K562 (cell line): ENCODE results near the gene CBFA2T2. TPM values are rescaled to one million over a fixed set of nuclear protein-coding genes. Genes with fewer than 3 reads are reported as not detected.

Source experiments
- ATAC-seq: fragments of 200-7000 bp; cut with Tn5 transposase; 3 replicates; pipeline ENCODE4 v1.9.1; 2020; ENCODE audit warnings: moderate library complexity
- BruUV-seq: library from RNA; stranded (reverse); fragments of 400-500 nt; replicated peaks from 2 replicates; lab custom pipeline; 2021; lab: Mats Ljungman, UMichigan
- CTCF ChIA-PET: fragments of 300-600 bp; formaldehyde crosslinking; extraction: SDS; loops from one replicate; lab custom pipeline; 2021; ENCODE audit warnings: low intra/inter-chr PET ratio; lab: Yijun Ruan, JAX
- POLR2A ChIA-PET: fragments of 300-600, 350-650 bp; sonication (Branson Sonifier 250); formaldehyde crosslinking; extraction: SDS; loops from one replicate; lab custom pipeline; 2021; ENCODE audit warnings: antibody characterized with exemption, inconsistent platforms; lab: Yijun Ruan, JAX
- DNase-seq, 4 experiments: peaks; one replicate each; pipeline versions ENCODE4 v3.0.0 to v3.0.0-alpha.2; 2011 to 2018; ENCODE audit warnings: low spot score in 3 of 4, mixed read lengths in 3 of 4; ENCODE audit errors: extremely low read depth in 1 of 4
- FAIRE-seq: peaks from 2 replicates; lab custom pipeline; 2011; peaks lifted over from hg19 to GRCh38; lab: Jason Lieb, UNC
- H2AFZ ChIP-seq: 2 replicates; pipeline ENCODE4 v1.6.0; 2011; ENCODE audit warnings: low read depth, low read length, control low read depth, inconsistent platforms
- H3K27ac ChIP-seq: fragments of 200-600 bp; 3 replicates; pipeline ENCODE4 v1.8.0; 2011; ENCODE audit warnings: low read depth, mild to moderate bottlenecking, control low read depth, inconsistent platforms, low read length, moderate library complexity, mixed read lengths; ENCODE audit errors: extremely low read depth
- H3K27me3 ChIP-seq, 2 experiments: fragments of 300-600 bp in 1 of 2; 2 replicates in 1 of 2; 3 replicates in 1 of 2; pipeline versions ENCODE4 v1.6.0 to v1.8.0; 2011; ENCODE audit warnings: inconsistent platforms in 2 of 2, low read length in 2 of 2, mild to moderate bottlenecking in 1 of 2, mixed read lengths in 1 of 2, moderate library complexity in 1 of 2; ENCODE audit not compliant: control insufficient read depth in 2 of 2, insufficient read depth in 2 of 2
- H3K36me3 ChIP-seq: fragments of 300-600 bp; 3 replicates; pipeline ENCODE4 v1.8.0; 2011; ENCODE audit warnings: mild to moderate bottlenecking, low read length, inconsistent platforms; ENCODE audit not compliant: control insufficient read depth, insufficient read depth
- H3K4me1 ChIP-seq, 2 experiments: fragments of 200-600 bp in 1 of 2; replicated peaks in 1 of 2; 2 replicates in 1 of 2; 3 replicates in 1 of 2; pipeline versions ENCODE4 v1.5.1 to v1.8.0; 2011; ENCODE audit warnings: inconsistent platforms in 2 of 2, low read length in 2 of 2, mild to moderate bottlenecking in 1 of 2, mixed read lengths in 1 of 2, moderate library complexity in 1 of 2; ENCODE audit not compliant: control insufficient read depth in 2 of 2, insufficient read depth in 2 of 2
- H3K4me2 ChIP-seq: 2 replicates; pipeline ENCODE4 v1.6.1; 2011; ENCODE audit warnings: low read length, control low read depth, inconsistent platforms, mixed read lengths; ENCODE audit not compliant: insufficient read depth
- H3K4me3 ChIP-seq: fragments of 200-600 bp; sonication (generic), shearing (Covaris generic); 2 replicates; pipeline ENCODE4 v1.5.1; 2016; ENCODE audit warnings: control low read depth, inconsistent platforms
- H3K79me2 ChIP-seq: fragments of 200-600 bp; 3 replicates; pipeline ENCODE4 v1.8.0; 2011; ENCODE audit warnings: low read length, inconsistent platforms; ENCODE audit not compliant: control insufficient read depth, insufficient read depth
- H3K9ac ChIP-seq, 2 experiments: 2 replicates each; pipeline versions ENCODE4 v1.6.0 to v1.6.1; 2011; ENCODE audit warnings: low read depth in 2 of 2, low read length in 2 of 2, control low read depth in 1 of 2, inconsistent platforms in 1 of 2, mild to moderate bottlenecking in 1 of 2, mixed read lengths in 1 of 2; ENCODE audit not compliant: insufficient read depth in 1 of 2
- H3K9me1 ChIP-seq: one replicate; pipeline ENCODE4 v1.6.0; 2011; ENCODE audit warnings: inconsistent platforms, mild to moderate bottlenecking, low read length, moderate library complexity; ENCODE audit not compliant: control insufficient read depth, insufficient read depth
- H3K9me3 ChIP-seq: replicated peaks from 2 replicates; pipeline ENCODE4 v1.5.1; 2011; ENCODE audit warnings: low read depth, low read length, inconsistent platforms; ENCODE audit not compliant: control insufficient read depth, insufficient read depth
- H4K20me1 ChIP-seq: replicated peaks from 2 replicates; pipeline ENCODE4 v1.6.1; 2011; ENCODE audit warnings: low read length, inconsistent platforms, mixed read lengths; ENCODE audit not compliant: control insufficient read depth, insufficient read depth
- BCLAF1 ChIP-seq, 2 experiments: fragments of 450-650 bp in 1 of 2; IDR thresholded peaks; 2 replicates each; pipeline ENCODE4 v1.6.1; 2011 to 2017; ENCODE audit warnings: low read depth in 2 of 2, antibody characterized with exemption in 1 of 2, borderline replicate concordance in 1 of 2, low read length in 1 of 2, mild to moderate bottlenecking in 1 of 2, mixed read lengths in 1 of 2; ENCODE audit not compliant: control insufficient read depth in 1 of 2
- CHCHD3 ChIP-seq: fragments of 250-450 bp; sonication (Bioruptor Pico); IDR thresholded peaks from 2 replicates; pipeline ENCODE4 v2.1.2; 2022; ENCODE audit warnings: mild to moderate bottlenecking
- NFIC ChIP-seq: fragments of 450-650 bp; IDR thresholded peaks from 2 replicates; pipeline ENCODE4 v1.6.1; 2017; ENCODE audit warnings: mild to moderate bottlenecking, inconsistent platforms
- SMARCA5 ChIP-seq: fragments of 450-650 bp; IDR thresholded peaks from 2 replicates; pipeline ENCODE4 v1.6.1; 2016
- ZEB2 ChIP-seq: fragments of 450-650 bp; IDR thresholded peaks from 2 replicates; pipeline ENCODE4 v1.6.1; 2016
- ZNF354B ChIP-seq: fragments of 250-450 bp; sonication (Bioruptor Pico); IDR thresholded peaks from 2 replicates; pipeline ENCODE4 v1.4.0; 2020
- WGBS: fragments of 100-300 bp; shearing (Covaris generic); methylation state at CpG from one replicate; pipeline ENCODE4 v1.1.6; 2016; ENCODE audit warnings: low coverage, mixed read lengths; ENCODE audit not compliant: insufficient coverage; ENCODE audit errors: missing lambda C conversion rate; 5-methylcytosine and 5-hydroxymethylcytosine counted together
- in situ Hi-C: fragments of 300-500 bp; cut with MboI; formaldehyde crosslinking; loops from 4 replicates; pipeline ENCODE4 v1.15.0; 2018; ENCODE audit warnings: inconsistent platforms, mixed read lengths
- intact Hi-C: fragments of 100-400 bp; cut with micrococcal nuclease; formaldehyde crosslinking; loops from 2 replicates; pipeline ENCODE4 v1.14.2; 2022
- polyA plus RNA-seq, 8 experiments: library from polyadenylated mRNA; depleted of rRNA in 4 of 8; stranded (reverse) in 5 of 8; unstranded in 3 of 8; fragments of >200 nt; fragmentation: Nextera tagmentation in 2 of 8; fragmentation: Illumina TruSeq in 1 of 8; extraction: Ambion mirVana in 2 of 8; extraction: Trizol in 1 of 8; gene quantifications; 2 replicates each; pipeline versions ENCODE4 v1.2.1 to v1.2.3, GENCODE V29; 2011 to 2014; ENCODE audit warnings: inconsistent platforms in 1 of 8, missing spikeins in 1 of 8
- total RNA-seq, 7 experiments: library from RNA; depleted of rRNA in 6 of 7; stranded (reverse); fragments of >200 nt in 6 of 7; fragmentation: Illumina TruSeq in 2 of 7; extraction: Trizol in 2 of 7; gene quantifications; 2 replicates each; pipeline versions ENCODE4 v1.2.1 to v1.2.3, GENCODE V29; 2011 to 2021; ENCODE audit warnings: low replicate concordance in 1 of 7
- TF ChIP-seq, protein P1 (sequence below): fragments of 450-650 bp; IDR thresholded peaks from 2 replicates; pipeline ENCODE4 v1.6.1; 2017; ENCODE audit warnings: antibody characterized with exemption

CBFA2T2 gene
- total and polyA plus RNA-seq, 9 of the 15 experiments (the other 6 are each of a cell fraction or from before 2014, with no cell fraction given): 0.27 to 9.6 (median 5.8) TPM

DNA sequence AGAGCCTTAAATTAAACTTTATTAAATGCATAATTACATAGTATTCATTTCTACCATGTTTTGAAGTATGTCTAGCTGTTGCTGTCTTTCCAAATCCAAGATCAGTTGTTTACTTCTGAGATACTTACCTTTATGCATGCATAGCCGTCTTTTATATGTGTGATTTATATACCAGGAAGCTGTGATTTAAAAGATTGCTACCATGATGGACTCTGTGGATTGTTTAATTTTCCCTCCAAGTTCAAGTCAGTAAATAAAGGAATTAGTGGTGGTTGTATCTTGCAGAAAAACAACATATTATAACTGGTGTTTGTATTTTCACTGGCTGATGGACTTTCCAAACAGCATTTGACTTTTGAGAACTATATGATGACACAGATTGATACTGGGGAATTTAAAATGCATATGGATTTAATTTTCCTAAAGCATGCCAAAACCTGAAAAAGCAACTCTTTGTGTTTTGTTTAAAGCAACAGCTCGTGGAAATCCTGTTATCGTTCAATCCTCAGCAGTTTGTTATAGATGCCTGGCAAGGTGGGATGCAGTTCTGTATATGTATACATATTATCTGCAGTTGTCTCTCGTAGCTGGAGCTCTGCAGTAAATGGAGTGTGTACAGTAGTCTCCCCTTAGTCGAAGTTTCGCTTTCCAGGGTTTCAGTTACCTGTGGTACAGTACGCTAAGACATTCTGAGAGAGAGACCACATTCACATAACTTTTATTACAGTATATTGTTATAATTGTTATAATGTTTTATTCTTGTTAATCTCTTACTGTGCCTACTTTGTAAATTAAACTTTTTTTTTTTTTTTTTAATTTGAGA is 77.1 kb downstream of the CBFA2T2 start:
- H3K27me3 ChIP-seq: no peaks in the 10 kb centered on the region
- POLR2A ChIA-PET: no interaction called here
- H3K4me1 ChIP-seq: peaks cover 0 to 4% of the 10 kb centered on the region in 2 experiments; a peak in 2 of 5 replicates
- no peak overlapping the region for H3K4me2 ChIP-seq
- WGBS: 57% methylated on average over 7 of the region's 7 CpGs
- no TSS peak for BruUV-seq
- CTCF ChIA-PET: no interaction called here
- ATAC-seq: no peak
- no peak for TF ChIP-seq BCLAF1 (IDR thresholded peaks at IDR 0.05; ENCODE audit: borderline replicate concordance in 1 of 2, control insufficient read depth in 1 of 2, low read depth in 2 of 2, low read length in 1 of 2)
- no peak for TF ChIP-seq NFIC
- TF ChIP-seq SMARCA5: no peak
- TF ChIP-seq, protein P1, sequence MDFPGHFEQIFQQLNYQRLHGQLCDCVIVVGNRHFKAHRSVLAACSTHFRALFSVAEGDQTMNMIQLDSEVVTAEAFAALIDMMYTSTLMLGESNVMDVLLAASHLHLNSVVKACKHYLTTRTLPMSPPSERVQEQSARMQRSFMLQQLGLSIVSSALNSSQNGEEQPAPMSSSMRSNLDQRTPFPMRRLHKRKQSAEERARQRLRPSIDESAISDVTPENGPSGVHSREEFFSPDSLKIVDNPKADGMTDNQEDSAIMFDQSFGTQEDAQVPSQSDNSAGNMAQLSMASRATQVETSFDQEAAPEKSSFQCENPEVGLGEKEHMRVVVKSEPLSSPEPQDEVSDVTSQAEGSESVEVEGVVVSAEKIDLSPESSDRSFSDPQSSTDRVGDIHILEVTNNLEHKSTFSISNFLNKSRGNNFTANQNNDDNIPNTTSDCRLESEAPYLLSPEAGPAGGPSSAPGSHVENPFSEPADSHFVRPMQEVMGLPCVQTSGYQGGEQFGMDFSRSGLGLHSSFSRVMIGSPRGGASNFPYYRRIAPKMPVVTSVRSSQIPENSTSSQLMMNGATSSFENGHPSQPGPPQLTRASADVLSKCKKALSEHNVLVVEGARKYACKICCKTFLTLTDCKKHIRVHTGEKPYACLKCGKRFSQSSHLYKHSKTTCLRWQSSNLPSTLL: no peak
- no peak for TF ChIP-seq ZEB2
- no peak for TF ChIP-seq ZNF354B
- TF ChIP-seq CHCHD3: no peak
- DNase-seq: no peak
- no peaks in the 10 kb centered on the region for H3K36me3 ChIP-seq
- peaks cover 3% of the 10 kb centered on the region; the same call in 1 of the 2 replicates for H4K20me1 ChIP-seq
- in situ Hi-C loops: no loop called here
- H2AFZ ChIP-seq: no peak overlapping the region
- no peak overlapping the region for H3K27ac ChIP-seq
- no peak for FAIRE-seq
- H3K9me3 ChIP-seq: no peaks in the 10 kb centered on the region
- no peak overlapping the region for H3K9ac ChIP-seq
- no peaks in the 10 kb centered on the region for H3K79me2 ChIP-seq
- H3K9me1 ChIP-seq: no peaks in the 10 kb centered on the region
- intact Hi-C loops: no loop called here
- no peak overlapping the region for H3K4me3 ChIP-seq
